ENCODE results near the gene MLPH. TPM values are rescaled to one million over a fixed set of nuclear protein-coding genes. Genes with fewer than 3 reads are reported as not detected.

MLPH gene
- total and polyA plus RNA-seq, 2 of the 13 experiments (the other 11 are each of a cell fraction or from before 2014, with no cell fraction given): 0.12 TPM; not detected in 1

GRCh38 chr2:237572021-237572741 lies 85.1 kb downstream of the MLPH start (continued):
- TF ChIP-seq CEBPZ (IDR thresholded peaks at IDR 0.05; ENCODE audit: low read length) (no peak), ZBTB7A (CRISPR knock-in tag; IDR thresholded peaks at IDR 0.05) (0 out of 2 replicates have a peak, but pooled peaks have one; percentile 42), EP300 (IDR thresholded peaks at IDR 0.05; ENCODE audit: low read depth in 2 of 2, low read length in 2 of 2) (no peak), EP300 (CRISPR knock-in tag; IDR thresholded peaks at IDR 0.05; ENCODE audit: borderline replicate concordance) (no peak), KMT2B (CRISPR knock-in tag; IDR thresholded peaks at IDR 0.05) (no peak), SP5 (CRISPR knock-in tag; IDR thresholded peaks at IDR 0.05; ENCODE audit: borderline replicate concordance, low read depth) (no peak), ZC3H13 (CRISPR knock-in tag; IDR thresholded peaks at IDR 0.05) (peak; percentile 47; the same call in 1 of the 2 replicates), ZKSCAN5 (CRISPR knock-in tag; IDR thresholded peaks at IDR 0.05) (0 out of 2 replicates have a peak, but pooled peaks have one; percentile 35), ZNF772 (CRISPR knock-in tag; IDR thresholded peaks at IDR 0.05) (no peak), MYC (CRISPR knock-in tag; IDR thresholded peaks at IDR 0.05; ENCODE audit: borderline replicate concordance) (peak; percentile 68; the same call in 1 of the 2 replicates), KAT7 (CRISPR knock-in tag; IDR thresholded peaks at IDR 0.05; ENCODE audit: borderline replicate concordance) (0 out of 2 replicates have a peak, but pooled peaks have one; percentile 42), ZNF124 (CRISPR knock-in tag; IDR thresholded peaks at IDR 0.05) (peak; percentile 78; the same call in 1 of the 2 replicates), ZNF788 (CRISPR knock-in tag; IDR thresholded peaks at IDR 0.05; ENCODE audit: borderline replicate concordance) (peak; percentile 67; the same call in 1 of the 2 replicates), ZNF33B (CRISPR knock-in tag; IDR thresholded peaks at IDR 0.05) (no peak), ZNF276 (CRISPR knock-in tag; IDR thresholded peaks at IDR 0.05; ENCODE audit: low read depth) (peak; percentile 28; the same call in 1 of the 2 replicates), ZNF83 (CRISPR knock-in tag; IDR thresholded peaks at IDR 0.05; ENCODE audit: borderline replicate concordance) (no peak), NFKB2 (CRISPR knock-in tag; IDR thresholded peaks at IDR 0.05; ENCODE audit: borderline replicate concordance) (peak; percentile 92; the same call in 1 of the 2 replicates), ZNF598 (CRISPR knock-in tag; IDR thresholded peaks at IDR 0.05; ENCODE audit: borderline replicate concordance) (0 out of 2 replicates have a peak, but pooled peaks have one; percentile 65), RFXANK (CRISPR knock-in tag; IDR thresholded peaks at IDR 0.05) (no peak), ZBTB1 (CRISPR knock-in tag; IDR thresholded peaks at IDR 0.05; ENCODE audit: borderline replicate concordance) (no peak; the same call in 1 of the 2 replicates), ZNF275 (CRISPR knock-in tag; IDR thresholded peaks at IDR 0.05; ENCODE audit: borderline replicate concordance) (no peak; the same call in 1 of the 2 replicates), ZNF597 (CRISPR knock-in tag; IDR thresholded peaks at IDR 0.05) (no peak)
